Measurements from ENCODE around the gene RARG.

Gene RARG

DNA sequence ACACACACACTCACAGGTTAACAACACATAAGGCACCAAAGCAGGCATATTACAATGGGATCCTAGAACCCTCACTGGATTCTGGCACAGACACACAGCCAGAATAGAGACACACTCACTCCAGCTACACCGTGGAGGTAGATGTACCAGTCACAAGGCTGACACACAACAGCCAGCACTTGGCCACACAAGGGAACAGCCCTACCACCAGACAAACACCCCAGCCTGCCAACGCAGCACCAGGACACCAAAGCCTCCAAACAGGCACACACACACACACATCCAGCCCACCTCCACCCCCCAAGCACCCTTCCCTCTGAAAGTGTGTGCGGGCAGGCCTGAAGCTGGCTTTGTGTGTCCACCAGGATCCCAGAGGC is 14.1 kb downstream of the RARG start:
- Histone ChIP-seq H3K9ac (ENCODE audit: low read depth in 1 of 2, low read length in 2 of 2) (no peak overlapping the region), H3K4me1 (ENCODE audit: control insufficient read depth in 1 of 2, insufficient read depth in 2 of 2, low read length in 2 of 2) (peaks cover 32 to 36% of the 10 kb centered on the region in 2 donors), H3K27ac (ENCODE audit: low read depth, low read length) (no peak overlapping the region), H3K9me3 (ENCODE audit: control insufficient read depth in 1 of 2, low read length in 2 of 2) (no peaks in the 10 kb centered on the region), H3K4me3 (ENCODE audit: low read depth in 1 of 2, low read length in 2 of 2) (no peak overlapping the region), H3K27me3 (ENCODE audit: control insufficient read depth in 1 of 2, insufficient read depth in 2 of 2, low read length in 2 of 2) (peaks cover 0 to 7% of the 10 kb centered on the region in 2 donors), H3K36me3 (ENCODE audit: control insufficient read depth in 1 of 2, insufficient read depth in 2 of 2, low read length in 2 of 2) (peaks cover 0 to 8% of the 10 kb centered on the region in 2 donors)

DNA sequence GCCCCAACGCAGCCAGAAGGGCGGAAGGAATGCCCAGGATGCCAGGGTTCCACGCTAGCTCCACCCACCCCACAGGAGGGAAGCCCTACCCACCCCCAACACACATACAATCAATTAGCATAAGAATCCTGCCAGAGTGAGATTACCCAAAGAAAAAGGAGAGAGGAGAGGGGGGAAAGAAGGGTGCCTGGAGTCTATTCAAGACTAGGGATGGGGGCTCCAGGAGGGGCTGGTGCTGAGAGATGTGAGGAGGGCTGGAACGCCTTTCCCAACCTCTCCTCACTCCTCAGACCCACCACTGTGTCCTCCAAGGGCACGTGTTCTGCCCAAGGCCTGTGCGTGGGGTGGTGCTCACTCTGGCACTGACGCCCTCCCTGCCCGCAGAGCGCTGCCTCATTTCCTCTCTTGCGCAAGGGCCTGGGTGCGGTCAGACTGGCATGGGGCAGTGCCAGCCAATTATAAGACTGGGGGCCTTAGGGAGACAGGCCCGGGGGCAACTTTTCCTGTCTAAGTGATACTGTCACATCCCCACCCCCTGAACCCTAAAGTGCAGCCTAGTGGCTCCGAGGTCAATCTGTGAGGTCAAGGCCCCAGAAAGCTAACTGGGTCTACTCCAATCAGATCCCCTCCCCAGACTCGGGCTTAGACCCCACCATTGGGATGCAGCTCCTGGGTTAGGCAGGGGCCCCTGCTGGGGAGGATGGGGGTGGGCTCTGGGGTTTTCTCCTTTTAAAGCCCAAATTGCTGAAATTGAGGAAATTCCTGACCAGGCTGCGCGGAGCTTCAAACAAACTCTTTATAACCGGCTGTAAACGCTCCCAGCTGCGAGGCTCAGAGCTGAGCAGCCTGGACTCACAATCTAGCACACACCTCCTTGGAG is 14.7 kb downstream of the RARG start:
- Histone ChIP-seq H3K9ac (ENCODE audit: low read depth in 1 of 2, low read length in 2 of 2) (no peak overlapping the region), H3K4me1 (ENCODE audit: control insufficient read depth in 1 of 2, insufficient read depth in 2 of 2, low read length in 2 of 2) (peaks cover 26 to 31% of the 10 kb centered on the region in 2 donors), H3K9me3 (ENCODE audit: control insufficient read depth in 1 of 2, low read length in 2 of 2) (no peaks in the 10 kb centered on the region), H3K27me3 (ENCODE audit: control insufficient read depth in 1 of 2, insufficient read depth in 2 of 2, low read length in 2 of 2) (peaks cover 0 to 7% of the 10 kb centered on the region in 2 donors), H3K27ac (ENCODE audit: low read depth, low read length) (no peak overlapping the region), H3K4me3 (ENCODE audit: low read depth in 1 of 2, low read length in 2 of 2) (no peak overlapping the region), H3K36me3 (ENCODE audit: control insufficient read depth in 1 of 2, insufficient read depth in 2 of 2, low read length in 2 of 2) (peaks cover 0 to 8% of the 10 kb centered on the region in 2 donors)

GRCh38 chr12:53215497-53215896 is 16.5 kb downstream of the RARG start:
- Histone ChIP-seq H3K4me1 (ENCODE audit: control insufficient read depth in 1 of 2, insufficient read depth in 2 of 2, low read length in 2 of 2) (peaks cover 24 to 26% of the 10 kb centered on the region in 2 donors), H3K36me3 (ENCODE audit: control insufficient read depth in 1 of 2, insufficient read depth in 2 of 2, low read length in 2 of 2) (peaks cover 0 to 8% of the 10 kb centered on the region in 2 donors), H3K27ac (ENCODE audit: low read depth, low read length) (no peak overlapping the region)

GRCh38 chr12:53214687-53215455 is 17.1 kb downstream of the RARG start:
- Histone ChIP-seq H3K27me3 (ENCODE audit: control insufficient read depth in 1 of 2, insufficient read depth in 2 of 2, low read length in 2 of 2) (peaks cover 0 to 7% of the 10 kb centered on the region in 2 donors), H3K9me3 (ENCODE audit: control insufficient read depth in 1 of 2, low read length in 2 of 2) (no peaks in the 10 kb centered on the region), H3K27ac (ENCODE audit: low read depth, low read length) (no peak overlapping the region), H3K9ac (ENCODE audit: low read depth in 1 of 2, low read length in 2 of 2) (no peak overlapping the region), H3K4me1 (ENCODE audit: control insufficient read depth in 1 of 2, insufficient read depth in 2 of 2, low read length in 2 of 2) (peaks cover 26 to 27% of the 10 kb centered on the region in 2 donors), H3K4me3 (ENCODE audit: low read depth in 1 of 2, low read length in 2 of 2) (no peak overlapping the region), H3K36me3 (ENCODE audit: control insufficient read depth in 1 of 2, insufficient read depth in 2 of 2, low read length in 2 of 2) (peaks cover 0 to 8% of the 10 kb centered on the region in 2 donors)

More at GRCh38 chr12:53215497-53215896, 16.5 kb downstream of the RARG start:
- Histone ChIP-seq H3K27me3 (ENCODE audit: control insufficient read depth in 1 of 2, insufficient read depth in 2 of 2, low read length in 2 of 2) (peaks cover 0 to 7% of the 10 kb centered on the region in 2 donors), H3K9me3 (ENCODE audit: control insufficient read depth in 1 of 2, low read length in 2 of 2) (no peaks in the 10 kb centered on the region), H3K4me3 (ENCODE audit: low read depth in 1 of 2, low read length in 2 of 2) (no peak overlapping the region), H3K9ac (ENCODE audit: low read depth in 1 of 2, low read length in 2 of 2) (no peak overlapping the region)

- Histone ChIP-seq H3K9me3 (ENCODE audit: control insufficient read depth in 1 of 2, low read length in 2 of 2) (no peaks in the 10 kb centered on the region), H3K9ac (ENCODE audit: low read depth in 1 of 2, low read length in 2 of 2) (no peak overlapping the region), H3K36me3 (ENCODE audit: control insufficient read depth in 1 of 2, insufficient read depth in 2 of 2, low read length in 2 of 2) (peaks cover 0 to 8% of the 10 kb centered on the region in 2 donors), H3K4me1 (ENCODE audit: control insufficient read depth in 1 of 2, insufficient read depth in 2 of 2, low read length in 2 of 2) (peaks cover 22 to 27% of the 10 kb centered on the region in 2 donors), H3K27ac (ENCODE audit: low read depth, low read length) (no peak overlapping the region), H3K27me3 (ENCODE audit: control insufficient read depth in 1 of 2, insufficient read depth in 2 of 2, low read length in 2 of 2) (peaks cover 0 to under 1% of the 10 kb centered on the region in 2 donors), H3K4me3 (ENCODE audit: low read depth in 1 of 2, low read length in 2 of 2) (no peak overlapping the region)
Measured at GRCh38 chr12:53214221-53214620, 17.8 kb downstream of the RARG start.

DNA sequence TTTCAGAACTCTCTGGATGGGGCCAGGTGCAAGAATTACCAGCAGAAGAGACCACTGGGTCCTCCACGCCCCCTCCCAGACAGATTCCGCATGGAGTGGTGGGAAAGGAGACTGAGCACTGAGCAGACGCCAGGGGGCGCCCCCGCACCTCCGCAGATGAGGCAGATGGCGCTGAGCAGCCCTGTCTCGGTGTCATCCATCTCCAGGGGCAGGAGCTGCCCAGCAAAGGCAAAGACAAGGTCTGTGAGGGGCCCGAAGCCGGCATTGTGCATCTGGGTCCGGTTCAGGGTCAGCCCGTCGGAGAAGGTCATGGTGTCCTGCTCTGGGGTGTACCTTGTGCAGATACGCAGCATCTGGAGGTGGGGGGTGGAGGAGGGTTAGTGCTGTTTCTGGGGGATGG is 18.7 kb downstream of the RARG start:
- Histone ChIP-seq H3K9ac (ENCODE audit: low read depth in 1 of 2, low read length in 2 of 2) (no peak overlapping the region), H3K4me1 (ENCODE audit: control insufficient read depth in 1 of 2, insufficient read depth in 2 of 2, low read length in 2 of 2) (peaks cover 25 to 32% of the 10 kb centered on the region in 2 donors), H3K4me3 (ENCODE audit: low read depth in 1 of 2, low read length in 2 of 2) (no peak overlapping the region), H3K27ac (ENCODE audit: low read depth, low read length) (no peak overlapping the region), H3K36me3 (ENCODE audit: control insufficient read depth in 1 of 2, insufficient read depth in 2 of 2, low read length in 2 of 2) (peaks cover 0 to 8% of the 10 kb centered on the region in 2 donors), H3K9me3 (ENCODE audit: control insufficient read depth in 1 of 2, low read length in 2 of 2) (no peaks in the 10 kb centered on the region), H3K27me3 (ENCODE audit: control insufficient read depth in 1 of 2, insufficient read depth in 2 of 2, low read length in 2 of 2) (no peaks in the 10 kb centered on the region)

GRCh38 chr12:53212931-53213330 is 19.1 kb downstream of the RARG start:
- no peaks in the 10 kb centered on the region for H3K9me3 ChIP-seq (ENCODE audit: control insufficient read depth in 1 of 2, low read length in 2 of 2)
- H3K36me3 ChIP-seq (ENCODE audit: control insufficient read depth in 1 of 2, insufficient read depth in 2 of 2, low read length in 2 of 2) = peaks cover 0 to 8% of the 10 kb centered on the region in 2 donors
- no peak overlapping the region for H3K9ac ChIP-seq (ENCODE audit: low read depth in 1 of 2, low read length in 2 of 2)
- H3K4me1 ChIP-seq (ENCODE audit: control insufficient read depth in 1 of 2, insufficient read depth in 2 of 2, low read length in 2 of 2) = peaks cover 25 to 36% of the 10 kb centered on the region in 2 donors
- H3K4me3 ChIP-seq (ENCODE audit: low read depth in 1 of 2, low read length in 2 of 2) = no peak overlapping the region
- no peaks in the 10 kb centered on the region for H3K27me3 ChIP-seq (ENCODE audit: control insufficient read depth in 1 of 2, insufficient read depth in 2 of 2, low read length in 2 of 2)
- H3K27ac ChIP-seq (ENCODE audit: low read depth, low read length) = no peak overlapping the region

- H3K4me1 ChIP-seq (ENCODE audit: control insufficient read depth in 1 of 2, insufficient read depth in 2 of 2, low read length in 2 of 2) = peaks cover 22 to 34% of the 10 kb centered on the region in 2 donors
- no peak overlapping the region for H3K9ac ChIP-seq (ENCODE audit: low read depth in 1 of 2, low read length in 2 of 2)
- H3K27ac ChIP-seq (ENCODE audit: low read depth, low read length) = no peak overlapping the region
- H3K9me3 ChIP-seq (ENCODE audit: control insufficient read depth in 1 of 2, low read length in 2 of 2) = no peaks in the 10 kb centered on the region
- H3K36me3 ChIP-seq (ENCODE audit: control insufficient read depth in 1 of 2, insufficient read depth in 2 of 2, low read length in 2 of 2) = peaks cover 0 to 8% of the 10 kb centered on the region in 2 donors
- no peak overlapping the region for H3K4me3 ChIP-seq (ENCODE audit: low read depth in 1 of 2, low read length in 2 of 2)
- H3K27me3 ChIP-seq (ENCODE audit: control insufficient read depth in 1 of 2, insufficient read depth in 2 of 2, low read length in 2 of 2) = no peaks in the 10 kb centered on the region
Measured at GRCh38 chr12:53211476-53212381, 20.3 kb downstream of the RARG start.

GRCh38 chr12:53210843-53211242 is 21.2 kb downstream of the RARG start:
- Histone ChIP-seq H3K27me3 (ENCODE audit: control insufficient read depth in 1 of 2, insufficient read depth in 2 of 2, low read length in 2 of 2) (no peaks in the 10 kb centered on the region), H3K4me1 (ENCODE audit: control insufficient read depth in 1 of 2, insufficient read depth in 2 of 2, low read length in 2 of 2) (peaks cover 29 to 35% of the 10 kb centered on the region in 2 donors), H3K9me3 (ENCODE audit: control insufficient read depth in 1 of 2, low read length in 2 of 2) (no peaks in the 10 kb centered on the region), H3K9ac (ENCODE audit: low read depth in 1 of 2, low read length in 2 of 2) (no peak overlapping the region), H3K27ac (ENCODE audit: low read depth, low read length) (no peak overlapping the region), H3K36me3 (ENCODE audit: control insufficient read depth in 1 of 2, insufficient read depth in 2 of 2, low read length in 2 of 2) (peaks cover 0 to 8% of the 10 kb centered on the region in 2 donors), H3K4me3 (ENCODE audit: low read depth in 1 of 2, low read length in 2 of 2) (no peak overlapping the region)
